ENCODE data around the gene RBM47. TPM values are rescaled to one million over a fixed set of nuclear protein-coding genes. Genes with fewer than 3 reads are reported as not detected.
"Not testable (repeated sequence)": the region's sequence is repeated elsewhere in the genome, so short reads cannot be mapped to it uniquely, and the experiment has no call there.

Gene RBM47
- total and polyA plus RNA-seq, 2 experiments from 2014 or later = 35.6 to 139 TPM

GRCh38 chr4:40630335-40631021 is 814 bp upstream of the RBM47 start:
- TF ChIP-seq POLR2AphosphoS5 (IDR thresholded peaks at IDR 0.05; ENCODE audit: low read depth) = peak; percentile 43; the same call in 1 of the 2 replicates
- TF ChIP-seq, protein P1, sequence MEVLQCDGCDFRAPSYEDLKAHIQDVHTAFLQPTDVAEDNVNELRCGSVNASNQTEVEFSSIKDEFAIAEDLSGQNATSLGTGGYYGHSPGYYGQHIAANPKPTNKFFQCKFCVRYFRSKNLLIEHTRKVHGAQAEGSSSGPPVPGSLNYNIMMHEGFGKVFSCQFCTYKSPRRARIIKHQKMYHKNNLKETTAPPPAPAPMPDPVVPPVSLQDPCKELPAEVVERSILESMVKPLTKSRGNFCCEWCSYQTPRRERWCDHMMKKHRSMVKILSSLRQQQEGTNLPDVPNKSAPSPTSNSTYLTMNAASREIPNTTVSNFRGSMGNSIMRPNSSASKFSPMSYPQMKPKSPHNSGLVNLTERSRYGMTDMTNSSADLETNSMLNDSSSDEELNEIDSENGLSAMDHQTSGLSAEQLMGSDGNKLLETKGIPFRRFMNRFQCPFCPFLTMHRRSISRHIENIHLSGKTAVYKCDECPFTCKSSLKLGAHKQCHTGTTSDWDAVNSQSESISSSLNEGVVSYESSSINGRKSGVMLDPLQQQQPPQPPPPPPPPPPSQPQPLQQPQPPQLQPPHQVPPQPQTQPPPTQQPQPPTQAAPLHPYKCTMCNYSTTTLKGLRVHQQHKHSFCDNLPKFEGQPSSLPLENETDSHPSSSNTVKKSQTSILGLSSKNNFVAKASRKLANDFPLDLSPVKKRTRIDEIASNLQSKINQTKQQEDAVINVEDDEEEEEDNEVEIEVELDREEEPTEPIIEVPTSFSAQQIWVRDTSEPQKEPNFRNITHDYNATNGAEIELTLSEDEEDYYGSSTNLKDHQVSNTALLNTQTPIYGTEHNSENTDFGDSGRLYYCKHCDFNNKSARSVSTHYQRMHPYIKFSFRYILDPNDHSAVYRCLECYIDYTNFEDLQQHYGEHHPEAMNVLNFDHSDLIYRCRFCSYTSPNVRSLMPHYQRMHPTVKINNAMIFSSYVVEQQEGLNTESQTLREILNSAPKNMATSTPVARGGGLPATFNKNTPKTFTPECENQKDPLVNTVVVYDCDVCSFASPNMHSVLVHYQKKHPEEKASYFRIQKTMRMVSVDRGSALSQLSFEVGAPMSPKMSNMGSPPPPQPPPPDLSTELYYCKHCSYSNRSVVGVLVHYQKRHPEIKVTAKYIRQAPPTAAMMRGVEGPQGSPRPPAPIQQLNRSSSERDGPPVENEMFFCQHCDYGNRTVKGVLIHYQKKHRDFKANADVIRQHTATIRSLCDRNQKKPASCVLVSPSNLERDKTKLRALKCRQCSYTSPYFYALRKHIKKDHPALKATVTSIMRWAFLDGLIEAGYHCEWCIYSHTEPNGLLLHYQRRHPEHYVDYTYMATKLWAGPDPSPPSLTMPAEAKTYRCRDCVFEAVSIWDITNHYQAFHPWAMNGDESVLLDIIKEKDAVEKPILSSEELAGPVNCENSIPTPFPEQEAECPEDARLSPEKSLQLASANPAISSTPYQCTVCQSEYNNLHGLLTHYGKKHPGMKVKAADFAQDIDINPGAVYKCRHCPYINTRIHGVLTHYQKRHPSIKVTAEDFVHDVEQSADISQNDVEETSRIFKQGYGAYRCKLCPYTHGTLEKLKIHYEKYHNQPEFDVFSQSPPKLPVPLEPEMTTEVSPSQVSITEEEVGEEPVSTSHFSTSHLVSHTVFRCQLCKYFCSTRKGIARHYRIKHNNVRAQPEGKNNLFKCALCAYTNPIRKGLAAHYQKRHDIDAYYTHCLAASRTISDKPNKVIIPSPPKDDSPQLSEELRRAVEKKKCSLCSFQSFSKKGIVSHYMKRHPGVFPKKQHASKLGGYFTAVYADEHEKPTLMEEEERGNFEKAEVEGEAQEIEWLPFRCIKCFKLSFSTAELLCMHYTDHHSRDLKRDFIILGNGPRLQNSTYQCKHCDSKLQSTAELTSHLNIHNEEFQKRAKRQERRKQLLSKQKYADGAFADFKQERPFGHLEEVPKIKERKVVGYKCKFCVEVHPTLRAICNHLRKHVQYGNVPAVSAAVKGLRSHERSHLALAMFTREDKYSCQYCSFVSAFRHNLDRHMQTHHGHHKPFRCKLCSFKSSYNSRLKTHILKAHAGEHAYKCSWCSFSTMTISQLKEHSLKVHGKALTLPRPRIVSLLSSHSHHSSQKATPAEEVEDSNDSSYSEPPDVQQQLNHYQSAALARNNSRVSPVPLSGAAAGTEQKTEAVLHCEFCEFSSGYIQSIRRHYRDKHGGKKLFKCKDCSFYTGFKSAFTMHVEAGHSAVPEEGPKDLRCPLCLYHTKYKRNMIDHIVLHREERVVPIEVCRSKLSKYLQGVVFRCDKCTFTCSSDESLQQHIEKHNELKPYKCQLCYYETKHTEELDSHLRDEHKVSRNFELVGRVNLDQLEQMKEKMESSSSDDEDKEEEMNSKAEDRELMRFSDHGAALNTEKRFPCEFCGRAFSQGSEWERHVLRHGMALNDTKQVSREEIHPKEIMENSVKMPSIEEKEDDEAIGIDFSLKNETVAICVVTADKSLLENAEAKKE (CRISPR knock-in tag; IDR thresholded peaks at IDR 0.05) = no peak
- H3K9me3 Mint-ChIP-seq = no peaks in the 10 kb centered on the region
- H3K27ac ChIP-seq (ENCODE audit: low read depth) = peak overlapping the region; percentile 96

DNA sequence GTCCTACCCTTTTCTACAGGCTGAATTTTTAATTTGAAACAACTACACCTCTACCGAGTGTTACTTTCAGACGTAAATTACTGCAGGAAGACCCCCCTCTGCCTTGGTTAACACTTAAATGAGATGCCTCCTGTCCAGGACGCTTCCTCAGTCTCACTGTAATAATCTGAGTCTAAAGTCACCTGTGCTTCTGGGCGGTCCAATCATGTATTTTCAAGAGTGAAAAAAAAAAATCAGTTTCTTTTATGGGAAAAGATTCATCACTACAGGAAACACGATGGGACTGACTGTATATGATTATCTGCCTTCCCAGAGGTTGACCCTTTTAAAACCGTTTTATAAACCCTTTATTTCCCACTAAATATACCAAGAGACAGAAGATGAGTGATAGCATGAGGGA is 776 bp downstream of the RBM47 start:
- H3K4me2 ChIP-seq = peak overlapping the region; percentile 73
- peaks cover 22% of the 10 kb centered on the region for H3F3A ChIP-seq (replicated peaks; ENCODE audit: low read depth)
- Mint-ChIP-seq H3K9me3 (no peaks in the 10 kb centered on the region), H3K36me3 (ENCODE audit: low read depth) (peaks cover 35% of the 10 kb centered on the region), H3K4me3 (peak overlapping the region; percentile 87), H3K4me1 (peaks cover 55% of the 10 kb centered on the region), H3K27ac (peak overlapping the region; percentile 81), H3K27me3 (ENCODE audit: insufficient read depth, low read depth, poor library complexity) (peaks cover 9% of the 10 kb centered on the region)
- H2AFZ ChIP-seq = no peak overlapping the region
- H3K27me3 ChIP-seq (ENCODE audit: insufficient read depth) = no peaks in the 10 kb centered on the region
- peak overlapping the region; percentile 96 for H3K27ac ChIP-seq (ENCODE audit: low read depth)
- H4K20me1 ChIP-seq (replicated peaks; ENCODE audit: insufficient read depth) = no peaks in the 10 kb centered on the region
- H3K4me3 ChIP-seq = peak overlapping the region; percentile 60
- H3K79me2 ChIP-seq (replicated peaks; ENCODE audit: insufficient read depth) = peaks cover 47% of the 10 kb centered on the region
- ATAC-seq (peak; percentile 10), DNase-seq (ENCODE audit: low spot score) (peak; percentile 44)
- TF ChIP-seq POLR2AphosphoS5 (IDR thresholded peaks at IDR 0.05; ENCODE audit: low read depth) (no peak), NANOG (IDR thresholded peaks at IDR 0.05; ENCODE audit: borderline replicate concordance) (0 out of 2 replicates have a peak, but pooled peaks have one; percentile 7), JUNB (IDR thresholded peaks at IDR 0.05; ENCODE audit: unreplicated experiment) (no peak), ETS1 (IDR thresholded peaks at IDR 0.05) (0 out of 2 replicates have a peak, but pooled peaks have one; percentile 23)
- H3K36me3 ChIP-seq (ENCODE audit: insufficient read depth) = peaks cover 4% of the 10 kb centered on the region; the same call in 1 of the 2 replicates
- H3K9me2 ChIP-seq (ENCODE audit: insufficient read depth) = no peaks in the 10 kb centered on the region
- peaks cover 52% of the 10 kb centered on the region for H3K4me1 ChIP-seq (ENCODE audit: insufficient read depth)

More at GRCh38 chr4:40630335-40631021, 814 bp upstream of the RBM47 start:
- Histone ChIP-seq H3K4me2 (peak overlapping the region; percentile 73), H3K4me1 (ENCODE audit: insufficient read depth) (peaks cover 46% of the 10 kb centered on the region), H3K36me3 (ENCODE audit: insufficient read depth) (no peaks in the 10 kb centered on the region), H3K9me2 (ENCODE audit: insufficient read depth) (no peaks in the 10 kb centered on the region), H3F3A (replicated peaks; ENCODE audit: low read depth) (peaks cover 22% of the 10 kb centered on the region), H2AFZ (no peak overlapping the region), H3K4me3 (peak overlapping the region; percentile 60), H4K20me1 (replicated peaks; ENCODE audit: insufficient read depth) (no peaks in the 10 kb centered on the region), H3K27me3 (ENCODE audit: insufficient read depth) (no peaks in the 10 kb centered on the region), H3K79me2 (replicated peaks; ENCODE audit: insufficient read depth) (peaks cover 31% of the 10 kb centered on the region)
- peak; percentile 56 for ATAC-seq
- H3K36me3 Mint-ChIP-seq (ENCODE audit: low read depth) = peaks cover 24% of the 10 kb centered on the region
- DNase-seq (ENCODE audit: low spot score) = peak; percentile 94
- peaks cover 7% of the 10 kb centered on the region for H3K27me3 Mint-ChIP-seq (ENCODE audit: insufficient read depth, low read depth, poor library complexity)
- peak overlapping the region; percentile 87 for H3K4me3 Mint-ChIP-seq
- H3K4me1 Mint-ChIP-seq = peaks cover 45% of the 10 kb centered on the region
- H3K27ac Mint-ChIP-seq = peak overlapping the region; percentile 98

GRCh38 chr4:40628407-40628806 is 1.3 kb downstream of the RBM47 start:
- Mint-ChIP-seq H3K4me1 (peaks cover 58% of the 10 kb centered on the region), H3K36me3 (ENCODE audit: low read depth) (peaks cover 40% of the 10 kb centered on the region), H3K27ac (peak overlapping the region; percentile 83), H3K27me3 (ENCODE audit: insufficient read depth, low read depth, poor library complexity) (peaks cover 10% of the 10 kb centered on the region), H3K4me3 (peak overlapping the region; percentile 87)
- H2AFZ ChIP-seq; H3K36me3 ChIP-seq (ENCODE audit: insufficient read depth); H3K9me2 ChIP-seq (ENCODE audit: insufficient read depth); DNase-seq (ENCODE audit: low spot score); ATAC-seq; H3K27me3 ChIP-seq (ENCODE audit: insufficient read depth); H4K20me1 ChIP-seq (replicated peaks; ENCODE audit: insufficient read depth); H3K9me3 Mint-ChIP-seq: not testable (repeated sequence)
- peaks cover 23% of the 10 kb centered on the region for H3F3A ChIP-seq (replicated peaks; ENCODE audit: low read depth)
- peak overlapping the region; percentile 91 for H3K27ac ChIP-seq (ENCODE audit: low read depth)
- peak overlapping the region; percentile 60 for H3K4me3 ChIP-seq
- H3K4me1 ChIP-seq (ENCODE audit: insufficient read depth) = peaks cover 52% of the 10 kb centered on the region
- H3K4me2 ChIP-seq = peak overlapping the region; percentile 73
- peaks cover 52% of the 10 kb centered on the region for H3K79me2 ChIP-seq (replicated peaks; ENCODE audit: insufficient read depth)

Measured in GM23338 (cell line).